Measurements from ENCODE around the gene NKX2-8. TPM values are rescaled to one million over a fixed set of nuclear protein-coding genes. Genes with fewer than 3 reads are reported as not detected.

NKX2-8 gene
- not detected for total RNA-seq
- long read RNA-seq = 0 reads

DNA sequence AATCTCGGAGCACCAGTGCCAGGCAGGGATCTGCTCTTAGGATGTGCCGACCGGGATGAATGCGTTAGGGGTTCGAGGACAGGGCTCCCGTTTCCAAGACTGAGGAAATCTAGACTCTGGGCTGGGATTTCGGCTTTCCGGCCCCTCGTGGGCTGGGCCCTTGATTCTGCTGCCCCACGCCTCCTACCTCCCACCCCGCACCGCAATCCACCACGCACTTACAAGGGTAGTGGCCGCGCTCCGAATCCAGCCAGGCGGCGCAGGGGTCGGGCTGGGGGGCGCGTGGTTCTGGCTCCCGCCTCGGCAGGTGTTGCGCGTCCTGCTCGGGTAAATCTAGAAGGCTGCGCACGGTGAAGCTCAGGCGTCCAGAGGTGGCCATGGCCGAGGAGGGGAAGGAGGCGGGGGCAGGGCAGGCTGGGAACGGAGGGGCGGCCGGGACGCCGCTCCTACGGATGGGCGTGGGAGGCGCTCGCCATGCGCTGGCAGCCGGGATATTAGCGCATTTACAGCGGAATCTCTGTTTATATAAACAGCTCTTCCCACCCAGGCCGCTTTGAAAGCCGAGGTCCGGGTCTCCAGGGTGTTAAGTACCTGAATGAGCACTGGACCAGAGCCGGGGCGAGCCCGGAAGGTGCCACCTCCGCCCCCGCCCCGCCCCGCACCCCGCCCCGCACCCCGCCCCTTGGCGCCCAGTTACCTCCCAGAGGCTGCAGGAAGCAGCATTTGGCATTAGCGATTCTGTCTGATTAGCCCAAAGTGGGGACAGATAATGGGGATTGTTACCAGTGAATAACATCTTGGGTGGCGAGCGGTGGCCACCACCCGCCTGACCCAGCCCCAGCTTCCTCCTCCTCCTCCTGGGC is at the start of gene NKX2-8:
Gene NKX2-8, minus strand, starts transcription at position 604 of the 863 bp plus-strand sequence. Its CDS starts 225 bp downstream, at position 379.
- DNase-seq (ENCODE audit: low spot score) = no peak

DNA sequence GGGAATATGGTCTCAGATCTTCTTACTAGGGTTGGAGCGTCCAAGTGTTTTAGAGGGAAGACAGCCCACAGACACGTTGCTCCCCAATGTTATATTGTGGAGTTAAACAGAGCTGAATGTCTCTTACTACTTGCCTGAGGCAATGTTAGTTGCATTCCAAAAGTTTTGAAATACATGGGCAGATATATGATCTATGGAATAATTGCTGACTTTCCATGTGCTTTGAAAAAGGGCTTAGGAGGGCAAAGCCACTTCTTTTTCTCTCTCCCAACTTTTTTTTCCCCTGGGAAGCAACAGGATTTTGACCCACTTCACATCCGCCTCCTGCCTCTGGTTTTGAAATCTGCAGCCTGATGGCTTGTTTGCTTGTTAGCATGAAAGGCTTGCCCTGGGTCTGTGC is 45.6 kb upstream of the NKX2-8 start:
- DNase-seq (ENCODE audit: low spot score) = no peak

DNA sequence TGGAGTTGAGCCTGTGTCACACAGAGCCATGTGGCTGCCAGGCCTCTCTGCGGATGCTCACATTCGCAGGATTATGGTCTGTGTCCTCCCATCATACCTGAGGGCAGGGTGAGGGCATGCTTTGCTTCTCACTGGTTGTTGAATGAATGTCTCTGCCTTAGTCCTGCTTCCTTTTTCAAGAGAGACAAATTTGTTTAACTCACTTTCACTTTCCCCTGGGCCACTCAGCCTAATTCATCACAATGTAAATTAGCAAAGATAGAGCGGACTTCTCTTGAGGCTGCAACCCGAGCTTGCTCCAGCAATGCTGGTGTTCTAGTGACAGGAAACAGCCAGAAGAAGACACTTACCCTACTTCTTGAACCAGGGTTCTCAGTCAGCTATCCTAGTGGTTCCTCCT is 43.7 kb upstream of the NKX2-8 start:
- no peak for DNase-seq (ENCODE audit: low spot score)

DNA sequence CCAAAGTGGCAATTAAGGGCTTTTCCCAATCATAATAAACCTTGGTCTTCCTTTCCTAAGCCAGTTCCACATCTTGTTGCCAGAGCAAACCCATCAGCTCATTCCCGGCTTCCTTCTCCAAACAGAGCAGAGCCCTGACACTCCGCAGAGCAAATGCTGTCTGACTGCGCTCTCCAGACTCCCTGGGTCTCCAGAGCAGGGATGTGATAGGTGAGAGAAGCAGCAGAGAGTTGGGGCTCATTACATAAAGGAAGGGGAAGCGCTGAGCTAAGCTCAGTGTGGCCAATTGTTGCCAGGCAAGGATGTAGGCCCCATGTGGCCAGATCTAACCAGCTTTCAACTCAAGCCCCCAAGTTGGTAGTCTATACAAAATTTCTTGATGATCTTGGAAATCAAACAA is 43.0 kb upstream of the NKX2-8 start:
- no peak for DNase-seq (ENCODE audit: low spot score)

DNA sequence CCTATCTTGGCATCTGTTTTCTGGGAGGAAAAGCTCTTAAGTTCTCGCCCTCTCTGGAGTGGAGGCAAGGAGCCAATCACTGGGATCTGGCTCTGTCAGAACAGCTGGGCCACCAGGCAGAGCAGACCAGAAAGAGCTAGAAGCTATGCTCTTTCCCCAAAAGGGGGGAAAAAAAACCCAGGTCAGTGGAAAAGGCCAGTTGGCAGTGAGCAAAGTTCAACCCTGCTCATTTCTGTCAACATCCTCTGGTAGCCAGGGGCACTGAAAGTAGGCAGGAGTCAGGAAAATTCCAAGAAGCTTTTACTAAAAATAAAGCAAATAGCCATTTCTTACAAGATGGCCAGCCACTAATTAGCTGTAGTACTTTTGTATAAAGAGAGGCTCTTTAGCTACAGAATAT is 42.6 kb upstream of the NKX2-8 start:
- DNase-seq (ENCODE audit: low spot score) = no peak

DNA sequence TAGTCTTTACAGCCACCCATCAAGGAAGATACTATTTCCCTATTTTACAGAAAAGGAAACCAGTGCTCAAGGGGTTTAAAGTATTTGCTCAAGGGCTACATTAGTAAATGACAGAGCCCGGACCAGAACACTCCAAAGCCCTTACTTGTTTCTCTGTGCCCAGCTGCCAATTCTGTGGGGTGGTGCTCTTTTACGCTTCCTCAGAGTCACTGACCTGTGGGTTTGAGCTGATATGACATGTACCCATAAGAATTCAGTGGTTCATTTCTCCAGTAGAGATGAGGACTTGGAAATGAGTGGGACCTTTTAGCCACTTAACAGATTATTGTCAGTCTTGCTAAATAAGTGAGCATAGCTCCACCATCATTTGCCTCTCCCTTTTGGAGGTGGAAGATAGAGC is 37.4 kb upstream of the NKX2-8 start:
- DNase-seq (ENCODE audit: low spot score) = no peak

DNA sequence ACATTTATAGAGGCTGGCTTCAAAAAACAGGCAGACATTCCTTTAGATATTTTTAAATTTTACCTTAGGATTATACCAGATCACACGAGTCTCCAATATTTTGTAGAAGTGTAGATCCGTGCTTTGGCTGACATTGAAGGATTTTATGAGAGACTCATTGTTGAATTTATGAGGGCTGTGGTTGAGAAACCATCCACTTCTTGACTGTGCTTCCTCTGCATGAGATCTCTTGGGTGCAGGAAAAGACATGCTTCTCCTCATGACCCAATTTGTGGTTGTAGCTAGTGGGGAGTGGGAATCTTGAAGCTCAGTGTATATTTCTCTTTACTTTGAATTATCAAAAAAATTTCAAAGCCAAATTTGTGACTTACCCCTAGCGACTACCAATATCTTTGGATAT is 36.7 kb upstream of the NKX2-8 start:
- DNase-seq (ENCODE audit: low spot score) = no peak

DNA sequence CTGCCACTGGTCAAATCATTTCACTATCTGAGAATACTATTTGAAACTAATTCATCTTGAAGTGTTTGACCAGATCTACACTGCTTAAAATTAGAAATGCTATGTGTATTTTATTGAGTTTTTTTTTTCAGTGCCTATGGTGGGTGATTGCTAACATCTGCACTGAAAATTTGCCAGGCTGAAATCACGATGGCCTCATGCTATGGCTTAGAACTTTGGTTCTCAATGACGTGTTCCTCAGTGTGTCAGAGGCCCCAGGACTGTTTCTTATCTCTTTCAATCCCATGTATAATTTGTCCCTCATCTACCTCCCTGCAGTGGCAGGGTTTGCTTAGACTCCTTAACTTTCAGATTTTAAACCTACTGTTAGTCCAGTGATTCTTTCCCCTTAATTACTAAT is 36.2 kb upstream of the NKX2-8 start:
- no peak for DNase-seq (ENCODE audit: low spot score)

DNA sequence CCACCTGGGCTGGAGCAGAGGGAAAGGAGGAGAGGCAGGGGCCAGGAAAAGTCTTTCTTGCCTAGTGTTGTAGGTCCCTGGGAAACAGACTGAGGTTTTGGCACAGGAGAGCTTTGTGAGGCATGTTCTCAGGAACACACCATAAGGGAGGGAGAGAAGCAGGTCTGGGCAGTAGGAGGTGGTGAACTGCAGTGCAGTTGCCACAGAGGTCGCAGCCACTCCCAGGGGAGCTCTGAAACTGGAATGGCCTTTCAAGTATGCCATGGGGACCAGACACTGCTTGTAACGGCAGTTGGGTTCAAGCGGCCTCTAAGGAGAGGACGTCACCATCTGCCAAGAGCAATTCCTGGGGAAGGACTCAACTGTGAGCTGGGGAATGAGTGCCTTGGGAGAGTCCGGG is 35.4 kb upstream of the NKX2-8 start:
- no peak for DNase-seq (ENCODE audit: low spot score)

DNA sequence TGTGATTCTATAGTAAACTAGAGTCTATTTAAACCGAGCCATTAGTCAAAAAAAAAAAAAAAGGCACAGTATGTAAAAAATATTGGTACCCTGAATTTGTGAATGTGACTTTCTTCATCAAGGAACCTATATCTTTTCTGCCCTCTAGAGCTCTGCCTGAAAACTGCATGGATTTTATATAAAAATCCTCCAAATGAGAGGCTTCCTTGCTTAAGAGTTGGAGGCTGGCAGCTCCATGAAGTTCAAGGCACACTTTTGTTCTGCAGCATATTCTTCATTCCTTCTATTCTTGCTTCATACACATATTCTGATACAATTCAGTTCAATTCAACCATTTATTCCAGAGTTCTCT is 23.1 kb upstream of the NKX2-8 start:
- DNase-seq (ENCODE audit: low spot score) = no peak

DNA sequence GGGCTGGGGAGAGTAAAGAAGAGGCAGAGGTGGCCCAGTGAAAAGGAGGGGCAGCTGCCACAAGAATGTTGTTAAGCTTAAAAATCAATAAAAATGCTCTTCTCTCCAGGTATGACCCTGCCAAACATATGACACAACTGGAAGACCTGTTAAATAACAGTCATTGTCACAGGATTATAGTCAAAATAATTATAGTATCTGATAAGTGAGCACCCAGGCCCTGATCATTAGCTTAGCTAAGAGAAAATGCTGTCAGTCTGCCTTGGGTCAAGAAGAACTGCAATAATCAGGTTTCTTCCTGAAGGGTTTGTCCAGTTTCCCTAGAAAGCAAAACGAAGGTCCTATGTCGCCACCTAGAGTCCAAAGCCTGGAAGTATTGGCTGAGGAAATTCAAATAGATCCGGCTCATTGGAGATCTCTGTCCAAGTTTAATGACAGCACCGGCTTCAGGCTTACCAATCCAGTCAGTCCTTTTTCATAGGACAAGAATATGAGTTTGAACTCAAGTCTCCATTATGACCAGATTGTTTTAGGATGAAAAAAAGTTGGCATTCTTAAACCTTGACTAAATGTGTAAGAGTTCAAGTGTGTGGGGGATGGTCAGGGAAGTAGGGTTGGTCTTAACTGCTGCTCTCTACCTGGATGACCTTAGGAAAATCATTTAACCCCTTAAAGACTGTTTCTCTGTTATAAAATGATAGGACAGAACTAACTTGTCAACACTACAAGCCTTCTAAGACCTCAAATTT is 22.5 kb upstream of the NKX2-8 start:
- no peak for DNase-seq (ENCODE audit: low spot score)

DNA sequence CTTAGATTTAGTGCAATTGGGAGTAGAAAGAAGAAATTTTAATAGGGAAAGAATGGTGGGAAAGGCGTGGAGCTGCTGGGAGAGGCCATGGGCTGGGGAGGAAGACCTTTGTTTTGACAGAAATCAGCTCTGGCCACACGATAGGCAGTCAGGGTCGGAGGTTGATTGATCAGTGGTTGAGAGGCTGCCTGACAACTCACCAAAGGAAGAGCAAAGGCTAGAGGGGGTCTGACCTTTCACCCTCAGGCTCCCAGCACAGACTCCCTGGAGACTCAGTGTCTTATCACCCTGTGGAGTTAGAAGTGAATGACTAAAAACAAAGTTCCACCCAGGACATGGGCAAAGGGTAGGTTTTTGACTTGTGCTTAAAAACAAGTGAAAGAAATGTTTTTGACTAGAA is 18.0 kb upstream of the NKX2-8 start:
- DNase-seq (ENCODE audit: low spot score) = no peak

DNA sequence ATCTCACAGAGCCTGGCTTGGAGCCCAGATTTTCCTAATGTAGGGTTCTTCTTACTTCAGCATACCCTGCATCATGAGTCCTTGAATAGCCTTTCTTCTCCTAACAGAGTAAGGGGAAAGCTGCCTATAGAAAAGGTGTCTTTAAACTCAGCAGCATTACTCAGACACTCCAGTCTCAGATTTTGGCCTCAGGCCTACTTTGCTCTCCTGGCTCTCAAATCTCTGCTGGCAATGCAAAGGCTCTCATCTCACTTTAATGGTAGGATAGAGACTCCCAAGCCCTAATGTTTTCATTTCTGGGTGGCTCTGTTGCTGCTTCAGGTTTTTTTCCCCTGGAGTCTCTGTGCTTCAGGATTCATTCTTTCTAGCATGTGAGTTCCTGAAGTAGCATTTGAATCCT is 9.1 kb upstream of the NKX2-8 start:
- DNase-seq (ENCODE audit: low spot score) = no peak

DNA sequence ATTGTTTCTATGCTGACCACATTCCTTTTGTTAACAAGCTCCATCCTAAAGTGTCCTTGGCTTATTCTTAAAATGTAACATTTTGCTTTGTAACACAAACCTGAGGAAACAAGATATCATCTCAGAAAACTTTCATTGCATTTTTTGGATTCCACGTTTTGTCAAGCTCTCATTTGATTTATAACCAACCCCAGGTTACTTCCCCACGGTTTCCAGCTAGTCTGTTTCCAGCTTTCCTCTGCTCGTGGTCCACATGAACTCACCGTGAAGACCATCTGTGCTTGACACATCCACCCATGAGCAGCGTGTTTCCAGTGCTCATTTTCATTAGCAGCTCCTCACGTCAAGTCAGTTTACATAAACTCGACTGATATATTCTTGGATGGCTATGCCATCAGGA is 6.4 kb upstream of the NKX2-8 start:
- DNase-seq (ENCODE audit: low spot score) = no peak

DNA sequence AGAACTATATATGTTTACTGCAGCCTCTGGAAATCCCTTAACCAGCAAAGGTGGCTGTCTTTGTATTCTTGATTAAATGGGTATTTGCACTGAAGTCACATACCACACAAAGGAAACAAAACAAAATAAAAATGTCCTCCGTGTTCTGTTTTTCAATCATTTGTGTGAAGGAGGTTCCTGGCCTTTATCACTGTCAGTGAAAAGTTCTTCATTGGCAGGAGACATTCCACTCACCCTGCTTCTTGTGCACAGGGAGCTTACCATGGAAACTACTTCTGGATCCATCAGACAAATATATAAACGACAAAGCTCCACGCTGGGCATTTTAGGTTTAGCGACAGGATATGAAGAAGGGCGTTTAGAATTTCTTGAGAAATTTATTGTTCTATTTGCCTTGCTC is 5.7 kb upstream of the NKX2-8 start:
- DNase-seq (ENCODE audit: low spot score) = no peak

DNA sequence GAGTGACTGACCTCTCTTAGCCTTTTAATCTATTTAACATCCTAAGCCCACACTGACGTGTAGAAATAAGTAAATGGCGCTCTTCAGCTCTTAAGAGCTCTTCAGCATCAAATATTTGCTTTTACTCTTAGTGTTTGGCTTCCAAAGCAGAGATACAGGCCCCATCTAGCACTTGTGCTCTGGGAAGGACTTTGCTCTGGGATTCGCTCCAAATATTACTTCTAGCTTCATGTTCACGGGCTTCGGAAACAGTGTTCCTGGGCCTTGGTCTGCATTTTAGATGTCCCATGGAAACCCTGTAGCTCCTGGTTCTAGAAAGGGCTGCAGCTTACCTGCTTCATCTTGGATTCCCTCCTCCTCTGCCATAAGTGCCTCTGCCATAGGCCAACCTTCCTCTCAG is 2.7 kb upstream of the NKX2-8 start:
- no peak for DNase-seq (ENCODE audit: low spot score)

DNA sequence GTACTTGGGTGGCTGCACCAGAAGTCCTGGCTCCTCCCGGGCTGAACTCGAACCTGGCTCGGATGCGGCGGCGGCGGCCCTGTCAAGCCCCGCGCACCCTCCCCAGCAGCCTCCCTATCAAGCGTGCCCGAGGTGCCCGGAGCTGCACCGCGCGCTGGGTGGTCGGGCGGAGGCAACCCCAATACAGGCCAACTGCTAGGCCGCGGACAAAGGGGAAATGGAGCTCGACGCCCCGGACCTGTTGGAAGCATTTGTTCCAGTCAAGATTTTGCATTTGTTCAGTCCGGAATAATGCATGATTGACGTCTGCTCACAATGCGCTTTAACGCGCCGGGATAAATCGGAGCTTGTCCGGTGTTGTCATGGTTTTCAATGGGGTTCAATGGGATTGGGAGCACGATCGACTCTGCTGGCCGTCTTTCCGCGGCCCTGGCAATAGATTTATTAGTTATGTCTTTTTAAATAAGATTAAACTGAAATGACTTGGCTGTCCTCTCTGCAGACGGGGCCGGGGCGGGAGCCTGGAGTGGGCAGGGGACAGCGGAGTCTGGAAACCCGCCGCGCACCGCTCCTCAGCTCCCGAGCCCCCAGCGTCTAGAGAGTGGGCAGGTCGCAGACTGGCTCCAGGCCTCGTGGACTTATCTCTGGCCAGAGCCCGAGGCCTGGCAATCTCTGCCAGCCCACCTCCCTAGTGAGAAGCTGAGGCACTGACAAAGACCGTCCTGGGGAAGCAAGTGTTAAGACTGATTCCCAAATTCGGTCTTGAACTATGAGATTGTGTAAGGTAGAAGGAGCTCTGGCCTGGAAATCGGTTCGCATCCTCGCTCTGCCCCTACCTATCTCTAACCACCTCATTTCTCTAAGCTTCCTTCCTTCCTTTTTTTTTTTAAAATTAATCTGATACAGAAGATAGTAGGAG is 1.7 kb upstream of the NKX2-8 start:
- DNase-seq (ENCODE audit: low spot score) = no peak

DNA sequence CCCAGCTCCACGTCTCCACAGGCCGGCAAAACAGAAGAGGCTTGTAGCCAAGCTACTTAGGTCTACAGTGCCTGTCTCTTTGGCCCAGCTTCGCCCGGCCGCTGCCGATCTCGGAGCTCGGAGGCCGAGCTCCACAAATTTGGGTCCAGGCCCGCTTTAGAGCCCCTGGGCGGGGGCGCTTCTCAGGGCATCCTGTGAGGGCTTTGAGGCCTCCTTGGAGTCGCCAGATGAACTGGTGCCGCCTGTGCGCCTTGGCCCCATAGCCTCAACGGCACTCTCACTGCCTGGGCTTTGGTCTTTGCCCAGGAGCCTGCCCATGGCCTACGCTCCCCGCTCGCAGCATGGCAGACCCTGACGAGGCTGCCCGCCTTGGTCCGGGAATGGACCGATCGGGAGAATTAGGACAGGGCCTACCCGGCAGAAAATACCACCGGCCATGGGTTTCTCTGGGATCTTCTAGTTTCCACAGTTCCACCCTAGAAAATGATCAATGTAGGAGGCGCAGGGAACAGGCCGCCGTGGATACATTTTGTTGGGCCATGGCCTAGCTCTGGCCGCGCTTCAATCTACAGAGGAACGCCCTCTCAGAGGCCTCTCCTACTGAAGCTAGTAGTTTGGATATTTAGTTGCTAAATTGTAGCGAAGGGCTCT is 953 bp upstream of the NKX2-8 start:
- no peak for DNase-seq (ENCODE audit: low spot score)

DNA sequence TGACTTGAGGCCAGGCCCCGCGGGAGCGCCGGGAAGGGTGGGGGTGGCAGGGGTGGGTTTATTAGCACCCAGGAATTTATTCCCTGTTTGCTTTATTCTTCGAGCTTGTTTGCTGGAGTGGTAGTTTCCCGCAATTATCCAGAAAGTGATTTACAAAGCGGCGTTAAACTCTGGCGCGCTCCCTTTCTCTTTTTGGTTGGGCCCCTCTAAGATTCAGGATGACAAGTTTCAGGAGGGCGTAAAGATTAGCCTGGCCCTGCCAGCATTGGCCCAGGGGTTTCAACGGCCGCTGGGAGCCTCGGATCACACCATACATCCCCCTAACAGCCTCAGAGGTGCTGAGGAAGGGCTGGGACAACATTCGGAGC is 444 bp upstream of the NKX2-8 start:
- no peak for DNase-seq (ENCODE audit: low spot score)

DNA sequence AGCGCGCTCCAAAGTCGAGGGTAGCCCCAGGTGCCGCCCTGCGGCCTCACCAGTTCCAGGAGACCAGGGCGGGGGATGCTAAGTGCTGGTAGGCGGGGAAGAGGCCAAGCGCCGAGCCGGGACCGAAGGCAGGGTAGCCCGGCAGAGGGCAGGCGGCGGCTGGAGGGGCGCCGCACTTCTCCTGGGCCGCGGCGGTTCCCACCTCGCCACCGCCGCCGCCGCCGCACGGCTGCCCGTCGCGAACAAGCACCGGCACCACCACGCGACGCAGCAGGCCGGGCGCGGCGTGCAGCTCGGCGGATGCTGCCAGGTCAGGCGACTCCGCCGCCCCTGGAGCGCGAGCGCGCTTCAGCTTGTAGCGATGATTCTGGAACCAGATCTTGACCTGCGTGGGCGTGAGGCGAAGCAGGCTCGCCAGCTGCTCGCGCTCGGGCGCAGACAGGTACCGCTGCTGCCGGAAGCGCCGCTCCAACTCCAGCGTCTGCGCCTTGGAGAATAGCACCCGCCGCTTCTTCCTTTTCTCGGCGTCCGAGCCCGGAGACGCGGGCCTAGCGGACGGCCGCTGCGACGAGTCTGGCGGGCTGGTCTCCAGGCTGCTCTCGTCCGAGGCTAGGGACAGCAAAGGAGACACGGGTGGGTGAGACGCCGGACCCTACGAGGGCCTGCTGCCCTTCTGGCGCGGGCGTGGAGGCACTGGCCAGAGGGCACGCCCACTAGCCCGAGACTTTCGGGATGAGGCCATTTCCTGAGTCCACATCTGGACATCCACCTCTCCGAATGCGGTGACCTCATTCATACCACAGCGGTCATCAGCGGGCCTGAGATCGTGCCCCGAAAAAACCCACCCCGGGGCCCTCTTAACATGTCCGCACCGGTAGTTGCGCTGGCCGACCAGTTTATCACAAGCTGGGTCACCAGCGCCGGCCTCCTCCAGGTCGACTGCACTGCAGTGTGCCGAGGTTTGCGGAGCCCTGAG is 1.3 kb downstream of the NKX2-8 start:
- DNase-seq (ENCODE audit: low spot score) = no peak
